Trophoblast cell (in vitro differentiated cells and primary cell): ENCODE results near the gene AZIN2.

Source experiments
- DNase-seq, 2 donors: peaks; one replicate each; pipeline ENCODE4 v3.0.0-alpha.2; 2016
- H2AFZ ChIP-seq: 2 replicates; pipeline ENCODE4 v1.6.1; 2013; ENCODE audit warnings: low read length, moderate library complexity, mild to moderate bottlenecking; ENCODE audit not compliant: insufficient read depth, poor library complexity
- H2AK5ac ChIP-seq: 2 replicates; pipeline ENCODE4 v1.6.1; 2013; ENCODE audit warnings: mild to moderate bottlenecking, low read length
- H2BK120ac ChIP-seq: 2 replicates; pipeline ENCODE4 v1.6.1; 2013; ENCODE audit warnings: low read length, mild to moderate bottlenecking, moderate library complexity; ENCODE audit not compliant: insufficient read depth, poor library complexity
- H2BK12ac ChIP-seq: 2 replicates; pipeline ENCODE4 v1.6.1; 2013; ENCODE audit warnings: mild to moderate bottlenecking, low read length, moderate library complexity
- H2BK5ac ChIP-seq: 2 replicates; pipeline ENCODE4 v1.6.1; 2013; ENCODE audit warnings: low read length, low read depth, moderate library complexity, mild to moderate bottlenecking; ENCODE audit not compliant: poor library complexity
- H3K14ac ChIP-seq: 2 replicates; pipeline ENCODE4 v1.6.1; 2013; ENCODE audit warnings: mild to moderate bottlenecking, low read length
- H3K18ac ChIP-seq: 2 replicates; pipeline ENCODE4 v1.6.1; 2013; ENCODE audit warnings: mild to moderate bottlenecking, low read length
- H3K23ac ChIP-seq: 2 replicates; pipeline ENCODE4 v1.6.1; 2013; ENCODE audit warnings: low read length
- H3K27ac ChIP-seq: 2 replicates; pipeline ENCODE4 v1.5.1; 2013; ENCODE audit warnings: low read depth, mild to moderate bottlenecking, inconsistent platforms, low read length, moderate library complexity
- H3K27me3 ChIP-seq: 2 replicates; pipeline ENCODE4 v1.6.1; 2013; ENCODE audit warnings: inconsistent platforms, mild to moderate bottlenecking, low read length, moderate library complexity; ENCODE audit not compliant: insufficient read depth
- H3K36me3 ChIP-seq, 2 experiments: 1 replicate in 1 of 2; 2 replicates in 1 of 2; pipeline ENCODE4 v1.6.1; 2013; ENCODE audit warnings: low read length in 2 of 2, mild to moderate bottlenecking in 2 of 2, moderate library complexity in 1 of 2; ENCODE audit not compliant: insufficient read depth in 2 of 2, control insufficient read depth in 1 of 2
- H3K4ac ChIP-seq: 2 replicates; pipeline ENCODE4 v1.6.1; 2013; ENCODE audit warnings: low read depth, mild to moderate bottlenecking, low read length, moderate library complexity
- H3K4me1 ChIP-seq, 2 experiments: 1 replicate in 1 of 2; 2 replicates in 1 of 2; pipeline ENCODE4 v1.6.1; 2013; ENCODE audit warnings: low read length in 2 of 2, mild to moderate bottlenecking in 2 of 2, moderate library complexity in 1 of 2; ENCODE audit not compliant: insufficient read depth in 2 of 2, control insufficient read depth in 1 of 2
- H3K4me2 ChIP-seq: 2 replicates; pipeline ENCODE4 v1.6.1; 2013; ENCODE audit warnings: inconsistent platforms, mild to moderate bottlenecking, low read length, moderate library complexity
- H3K4me3 ChIP-seq: 2 replicates; pipeline ENCODE4 v1.5.1; 2013; ENCODE audit warnings: mild to moderate bottlenecking, low read depth, low read length, inconsistent platforms
- H3K79me1 ChIP-seq: one replicate; pipeline ENCODE4 v1.6.1; 2013; ENCODE audit warnings: low read length
- H3K79me2 ChIP-seq: 2 replicates; pipeline ENCODE4 v1.6.1; 2013; ENCODE audit warnings: low read length, mild to moderate bottlenecking; ENCODE audit not compliant: control insufficient read depth, insufficient read depth, poor library complexity
- H3K9ac ChIP-seq: 2 replicates; pipeline ENCODE4 v1.6.1; 2013; ENCODE audit warnings: mild to moderate bottlenecking, low read length
- H3K9me3 ChIP-seq: 2 replicates; pipeline ENCODE4 v1.6.1; 2013; ENCODE audit warnings: low read depth, mild to moderate bottlenecking, control low read depth, inconsistent platforms, low read length; ENCODE audit not compliant: insufficient read depth
- H4K12ac ChIP-seq: 2 replicates; pipeline ENCODE4 v1.6.1; 2013; ENCODE audit warnings: low read depth, mild to moderate bottlenecking, low read length, moderate library complexity
- H4K8ac ChIP-seq: 2 replicates; pipeline ENCODE4 v1.6.1; 2013; ENCODE audit warnings: low read depth, mild to moderate bottlenecking, low read length, moderate library complexity
- H4K91ac ChIP-seq: one replicate; pipeline ENCODE4 v1.6.1; 2013; ENCODE audit warnings: low read depth, mild to moderate bottlenecking, low read length, moderate library complexity
- WGBS: extraction: QIAGEN DNeasy Blood & Tissue Kit; methylation state at CpG from one replicate; pipeline ENCODE4 v1.1.7; 2013; ENCODE audit warnings: missing lambda C conversion rate; ENCODE audit not compliant: insufficient read length, insufficient coverage; ENCODE audit errors: extremely low coverage; 5-methylcytosine and 5-hydroxymethylcytosine counted together

AZIN2 gene

GRCh38 chr1:33127001-33127823 is 46.3 kb downstream of the AZIN2 start:
- peak overlapping the region; percentile 78 for H3K4me2 ChIP-seq
- H4K91ac ChIP-seq, result peak overlapping the region; percentile 49
- peaks cover 4% of the 10 kb centered on the region for H3K9me3 ChIP-seq
- H2BK12ac ChIP-seq, result no peak overlapping the region
- H3K9ac ChIP-seq, result peak overlapping the region; percentile 38
- H3K79me1 ChIP-seq, result peaks cover 3% of the 10 kb centered on the region
- H3K23ac ChIP-seq, result no peak overlapping the region
- peak; percentile 99 to 100 for DNase-seq
- H4K8ac ChIP-seq, result peak overlapping the region; percentile 71
- H4K12ac ChIP-seq, result peak overlapping the region; percentile 59
- H2BK120ac ChIP-seq, result no peak overlapping the region
- no peak overlapping the region for H2BK5ac ChIP-seq
- H3K27ac ChIP-seq, result no peak overlapping the region
- H3K27me3 ChIP-seq, result no peaks in the 10 kb centered on the region
- H3K36me3 ChIP-seq, result no peaks in the 10 kb centered on the region
- peak overlapping the region; percentile 12 for H2AFZ ChIP-seq
- peak overlapping the region; percentile 31 for H3K14ac ChIP-seq
- H3K4me1 ChIP-seq, result peaks cover 3 to 5% of the 10 kb centered on the region in 2 experiments
- H2AK5ac ChIP-seq, result no peak overlapping the region
- H3K4me3 ChIP-seq, result peak overlapping the region; percentile 72
- no peaks in the 10 kb centered on the region for H3K79me2 ChIP-seq
- no CpG with 5 or more reads among the region's 44 CpGs for WGBS
- H3K18ac ChIP-seq, result no peak overlapping the region
- peak overlapping the region; percentile 0 for H3K4ac ChIP-seq

- H2AFZ ChIP-seq, result no peak overlapping the region
- no peak overlapping the region for H2BK5ac ChIP-seq
- no peak overlapping the region for H3K4ac ChIP-seq
- H3K9me3 ChIP-seq, result peaks cover 4% of the 10 kb centered on the region
- peak; percentile 78 to 83 for DNase-seq
- H3K18ac ChIP-seq, result no peak overlapping the region
- H2BK12ac ChIP-seq, result no peak overlapping the region
- peaks cover 3 to 5% of the 10 kb centered on the region in 2 experiments for H3K4me1 ChIP-seq
- H3K9ac ChIP-seq, result no peak overlapping the region
- H2AK5ac ChIP-seq, result no peak overlapping the region
- H3K14ac ChIP-seq, result no peak overlapping the region
- H3K23ac ChIP-seq, result no peak overlapping the region
- H4K91ac ChIP-seq, result no peak overlapping the region
- H3K79me1 ChIP-seq, result peaks cover 3% of the 10 kb centered on the region
- H2BK120ac ChIP-seq, result no peak overlapping the region
- no peak overlapping the region for H4K12ac ChIP-seq
- no peak overlapping the region for H3K4me2 ChIP-seq
- no peaks in the 10 kb centered on the region for H3K27me3 ChIP-seq
- H3K4me3 ChIP-seq, result no peak overlapping the region
- WGBS, result no CpG with 5 or more reads among the region's 4 CpGs
- no peak overlapping the region for H4K8ac ChIP-seq
- H3K36me3 ChIP-seq, result no peaks in the 10 kb centered on the region
- no peaks in the 10 kb centered on the region for H3K79me2 ChIP-seq
- no peak overlapping the region for H3K27ac ChIP-seq
Measured at GRCh38 chr1:33128781-33129180, 47.8 kb downstream of the AZIN2 start.

- Histone ChIP-seq H3K27ac (no peak overlapping the region), H3K4me3 (no peak overlapping the region), H4K8ac (no peak overlapping the region), H3K9ac (no peak overlapping the region), H4K91ac (no peak overlapping the region), H3K4me2 (no peak overlapping the region), H3K4ac (no peak overlapping the region), H2BK120ac (no peak overlapping the region), H3K79me1 (peaks cover 3% of the 10 kb centered on the region), H3K4me1 (peaks cover 3 to 5% of the 10 kb centered on the region in 2 experiments), H2AFZ (no peak overlapping the region), H2BK5ac (no peak overlapping the region), H2AK5ac (no peak overlapping the region), H3K9me3 (peaks cover 4% of the 10 kb centered on the region), H4K12ac (no peak overlapping the region), H3K79me2 (no peaks in the 10 kb centered on the region), H2BK12ac (no peak overlapping the region), H3K27me3 (no peaks in the 10 kb centered on the region), H3K14ac (no peak overlapping the region), H3K18ac (no peak overlapping the region), H3K36me3 (no peaks in the 10 kb centered on the region), H3K23ac (no peak overlapping the region)
- WGBS, result no CpG with 5 or more reads among the region's 4 CpGs
- peak; percentile 42 to 66 for DNase-seq
Measured at GRCh38 chr1:33130297-33130696, 49.3 kb downstream of the AZIN2 start.

- no CpG with 5 or more reads among the region's 2 CpGs for WGBS
Measured at GRCh38 chr1:33131191-33131590, 50.2 kb downstream of the AZIN2 start.

More at GRCh38 chr1:33131191-33131590, 50.2 kb downstream of the AZIN2 start:
- no peak overlapping the region for H2BK5ac ChIP-seq
- peaks cover 4% of the 10 kb centered on the region for H3K9me3 ChIP-seq
- no peak overlapping the region for H3K14ac ChIP-seq
- no peak overlapping the region for H4K91ac ChIP-seq
- H3K79me1 ChIP-seq, result peaks cover 3% of the 10 kb centered on the region
- H3K79me2 ChIP-seq, result no peaks in the 10 kb centered on the region
- H3K4ac ChIP-seq, result no peak overlapping the region
- H2BK120ac ChIP-seq, result no peak overlapping the region
- H3K36me3 ChIP-seq, result no peaks in the 10 kb centered on the region
- H4K8ac ChIP-seq, result no peak overlapping the region
- H2AK5ac ChIP-seq, result no peak overlapping the region
- H3K4me3 ChIP-seq, result no peak overlapping the region
- H2BK12ac ChIP-seq, result no peak overlapping the region
- H3K4me1 ChIP-seq, result peaks cover 3 to 5% of the 10 kb centered on the region in 2 experiments
- no peak for DNase-seq
- H3K27ac ChIP-seq, result no peak overlapping the region
- H3K23ac ChIP-seq, result no peak overlapping the region
- H3K18ac ChIP-seq, result no peak overlapping the region
- no peak overlapping the region for H3K9ac ChIP-seq
- no peak overlapping the region for H2AFZ ChIP-seq
- no peak overlapping the region for H3K4me2 ChIP-seq
- no peaks in the 10 kb centered on the region for H3K27me3 ChIP-seq
- H4K12ac ChIP-seq, result no peak overlapping the region
